DMS153 treated with DMSO at 0.1 percent for 48 hours (cell line): ENCODE data around the gene ANAPC13.
A peak's percentile ranks its signal among the peaks of the same experiment; 100 is the strongest.

ENCODE experiments used
- DNase-seq: peaks from one replicate; lab custom pipeline; 2025; ENCODE audit not compliant: unreplicated experiment; lab: John Stamatoyannopoulos, UW

ANAPC13 gene

GRCh38 chr3:134485718-134486576 lies at the start of gene ANAPC13, which contains the start of gene CEP63:
ANAPC13 (minus strand) TSS chr3:134485985; CDS start chr3:134482904, 3,081 bp downstream.
CEP63 (plus strand) TSS chr3:134486057; CDS start chr3:134495321, 9,264 bp downstream.
- peak; percentile 96 for DNase-seq

- no peak for DNase-seq
Observed at GRCh38 chr3:134535186-134535970, 49.6 kb upstream of the ANAPC13 start.

GRCh38 chr3:134533493-134533892 lies 47.7 kb upstream of the ANAPC13 start:
- no peak for DNase-seq

GRCh38 chr3:134527538-134528186 lies 41.9 kb upstream of the ANAPC13 start:
- no peak for DNase-seq

- no peak for DNase-seq
Observed at GRCh38 chr3:134527037-134527436, 41.3 kb upstream of the ANAPC13 start.

GRCh38 chr3:134526319-134526718 lies 40.5 kb upstream of the ANAPC13 start:
- DNase-seq = no peak

GRCh38 chr3:134525293-134525692 lies 39.5 kb upstream of the ANAPC13 start:
- DNase-seq = no peak

- no peak for DNase-seq
Observed at GRCh38 chr3:134522541-134522940, 36.8 kb upstream of the ANAPC13 start.

- DNase-seq = no peak
Observed at GRCh38 chr3:134517791-134518190, 32.0 kb upstream of the ANAPC13 start.

GRCh38 chr3:134516905-134517304 lies 31.1 kb upstream of the ANAPC13 start:
- DNase-seq = no peak

- no peak for DNase-seq
Observed at GRCh38 chr3:134511500-134511899, 25.7 kb upstream of the ANAPC13 start.

GRCh38 chr3:134505485-134505884 lies 19.7 kb upstream of the ANAPC13 start:
- DNase-seq = no peak

GRCh38 chr3:134504132-134504531 lies 18.3 kb upstream of the ANAPC13 start:
- no peak for DNase-seq

GRCh38 chr3:134503266-134503665 lies 17.5 kb upstream of the ANAPC13 start:
- no peak for DNase-seq

GRCh38 chr3:134496471-134497071 lies 10.8 kb upstream of the ANAPC13 start:
- no peak for DNase-seq

- DNase-seq = no peak
Observed at GRCh38 chr3:134495980-134496379, 10.2 kb upstream of the ANAPC13 start.

GRCh38 chr3:134494495-134494894 lies 8.7 kb upstream of the ANAPC13 start:
- no peak for DNase-seq

GRCh38 chr3:134487406-134487805 lies 1.6 kb upstream of the ANAPC13 start:
- DNase-seq = no peak

- no peak for DNase-seq
Observed at GRCh38 chr3:134486577-134487041, 824 bp upstream of the ANAPC13 start.

- no peak for DNase-seq
Observed at GRCh38 chr3:134485075-134485717, 589 bp downstream of the ANAPC13 start.
